ENCODE results near the gene TMEM218.

Gene TMEM218

GRCh38 chr11:125129316-125129993, 18.0 kb upstream of the TMEM218 start:
- in situ Hi-C loops (cut with HindIII; ENCODE audit: low sequenced_read_pairs): no loop called here

- in situ Hi-C loops (cut with HindIII; ENCODE audit: low sequenced_read_pairs): no loop called here
Measured at GRCh38 chr11:125128450-125128849, 17.0 kb upstream of the TMEM218 start.

GRCh38 chr11:125124618-125124992, 13.2 kb upstream of the TMEM218 start:
- in situ Hi-C loops (cut with HindIII; ENCODE audit: low sequenced_read_pairs): no loop called here

GRCh38 chr11:125123947-125124617, 12.7 kb upstream of the TMEM218 start:
- in situ Hi-C loops (cut with HindIII; ENCODE audit: low sequenced_read_pairs): no loop called here

- in situ Hi-C loops (cut with HindIII; ENCODE audit: low sequenced_read_pairs): no loop called here
Measured at GRCh38 chr11:125123194-125123946, 11.9 kb upstream of the TMEM218 start.

- in situ Hi-C loops (cut with HindIII; ENCODE audit: low sequenced_read_pairs): no loop called here
Measured at GRCh38 chr11:125117429-125117828, 6.0 kb upstream of the TMEM218 start.

- in situ Hi-C loops (cut with HindIII; ENCODE audit: low sequenced_read_pairs): no loop called here
Measured at GRCh38 chr11:125114518-125114917, 3.1 kb upstream of the TMEM218 start.

GRCh38 chr11:125112208-125112604, 780 bp upstream of the TMEM218 start:
- in situ Hi-C loops (cut with HindIII; ENCODE audit: low sequenced_read_pairs): no loop called here

GRCh38 chr11:125111001-125111342, 454 bp downstream of the TMEM218 start:
- in situ Hi-C loops (cut with HindIII; ENCODE audit: low sequenced_read_pairs): no loop called here

GRCh38 chr11:125110506-125110905, 920 bp downstream of the TMEM218 start:
- in situ Hi-C loops (cut with HindIII; ENCODE audit: low sequenced_read_pairs): no loop called here

- in situ Hi-C loops (cut with HindIII; ENCODE audit: low sequenced_read_pairs): no loop called here
Measured at GRCh38 chr11:125108469-125108868, 3.0 kb downstream of the TMEM218 start.

- in situ Hi-C loops (cut with HindIII; ENCODE audit: low sequenced_read_pairs): no loop called here
Measured at GRCh38 chr11:125105926-125106325, 5.5 kb downstream of the TMEM218 start.

- in situ Hi-C loops (cut with HindIII; ENCODE audit: low sequenced_read_pairs): no loop called here
Measured at GRCh38 chr11:125102510-125102909, 8.9 kb downstream of the TMEM218 start.

GRCh38 chr11:125102025-125102424, 9.4 kb downstream of the TMEM218 start:
- in situ Hi-C loops (cut with HindIII; ENCODE audit: low sequenced_read_pairs): no loop called here

GRCh38 chr11:125101596-125101995, 9.8 kb downstream of the TMEM218 start:
- in situ Hi-C loops (cut with HindIII; ENCODE audit: low sequenced_read_pairs): no loop called here

GRCh38 chr11:125100136-125100535, 11.3 kb downstream of the TMEM218 start:
- in situ Hi-C loops (cut with HindIII; ENCODE audit: low sequenced_read_pairs): no loop called here

- in situ Hi-C loops (cut with HindIII; ENCODE audit: low sequenced_read_pairs): no loop called here
Measured at GRCh38 chr11:125094731-125095130, 16.7 kb downstream of the TMEM218 start.

GRCh38 chr11:125093502-125093901, 17.9 kb downstream of the TMEM218 start:
- in situ Hi-C loops (cut with HindIII; ENCODE audit: low sequenced_read_pairs): no loop called here

- in situ Hi-C loops (cut with HindIII; ENCODE audit: low sequenced_read_pairs): no loop called here
Measured at GRCh38 chr11:125092669-125093068, 18.8 kb downstream of the TMEM218 start.

- in situ Hi-C loops (cut with HindIII; ENCODE audit: low sequenced_read_pairs): no loop called here
Measured at GRCh38 chr11:125091877-125092664, 19.4 kb downstream of the TMEM218 start.

- in situ Hi-C loops (cut with HindIII; ENCODE audit: low sequenced_read_pairs): no loop called here
Measured at GRCh38 chr11:125091247-125091876, 20.1 kb downstream of the TMEM218 start.
